ENCODE data around the gene IL4R. TPM values are rescaled to one million over a fixed set of nuclear protein-coding genes. Genes with fewer than 3 reads are reported as not detected.

Gene IL4R
- total RNA-seq, 1 experiment from 2014 or later = 12.0 TPM

- Histone ChIP-seq H3K4me2 (ENCODE audit: low read depth, low read length, poor library complexity, severe bottlenecking) (no peak overlapping the region), H4K20me1 (ENCODE audit: insufficient read depth, low read depth, low read length) (no peaks in the 10 kb centered on the region), H3K9me2 (replicated peaks; ENCODE audit: insufficient read depth, low read length) (no peaks in the 10 kb centered on the region), H3K4me1 (ENCODE audit: low read length) (peaks cover 5% of the 10 kb centered on the region; the same call in 1 of the 2 replicates), H3K9ac (ENCODE audit: low read length) (no peak overlapping the region), H2AFZ (ENCODE audit: low read length) (no peak overlapping the region), H3K36me3 (ENCODE audit: insufficient read depth, low read length) (no peaks in the 10 kb centered on the region), H3K27me3 (ENCODE audit: low read length) (no peaks in the 10 kb centered on the region), H3K9me3 (ENCODE audit: low read length) (no peaks in the 10 kb centered on the region), H3K4me3 (ENCODE audit: low read length) (no peak overlapping the region), H3K79me2 (ENCODE audit: low read length) (no peaks in the 10 kb centered on the region), H3K27ac (ENCODE audit: low read length) (no peak overlapping the region)
- DNase-seq = no peak
Observed at GRCh38 chr16:27304881-27305745, 8.7 kb upstream of the IL4R start.

- Histone ChIP-seq H3K36me3 (ENCODE audit: insufficient read depth, low read length) (no peaks in the 10 kb centered on the region), H3K79me2 (ENCODE audit: low read length) (no peaks in the 10 kb centered on the region), H3K27ac (ENCODE audit: low read length) (no peak overlapping the region), H3K4me1 (ENCODE audit: low read length) (peaks cover 5% of the 10 kb centered on the region; the same call in 1 of the 2 replicates), H3K27me3 (ENCODE audit: low read length) (no peaks in the 10 kb centered on the region), H3K9me2 (replicated peaks; ENCODE audit: insufficient read depth, low read length) (no peaks in the 10 kb centered on the region), H3K9ac (ENCODE audit: low read length) (no peak overlapping the region), H3K9me3 (ENCODE audit: low read length) (no peaks in the 10 kb centered on the region), H4K20me1 (ENCODE audit: insufficient read depth, low read depth, low read length) (no peaks in the 10 kb centered on the region), H3K4me3 (ENCODE audit: low read length) (no peak overlapping the region), H3K4me2 (ENCODE audit: low read depth, low read length, poor library complexity, severe bottlenecking) (no peak overlapping the region), H2AFZ (ENCODE audit: low read length) (no peak overlapping the region)
- DNase-seq = no peak
Observed at GRCh38 chr16:27305839-27306442, 7.8 kb upstream of the IL4R start.

- Histone ChIP-seq H3K27ac (ENCODE audit: low read length) (no peak overlapping the region), H4K20me1 (ENCODE audit: insufficient read depth, low read depth, low read length) (no peaks in the 10 kb centered on the region), H3K9ac (ENCODE audit: low read length) (no peak overlapping the region), H3K27me3 (ENCODE audit: low read length) (no peaks in the 10 kb centered on the region), H3K9me2 (replicated peaks; ENCODE audit: insufficient read depth, low read length) (no peaks in the 10 kb centered on the region), H3K79me2 (ENCODE audit: low read length) (no peaks in the 10 kb centered on the region), H3K4me3 (ENCODE audit: low read length) (no peak overlapping the region), H3K9me3 (ENCODE audit: low read length) (no peaks in the 10 kb centered on the region), H3K4me2 (ENCODE audit: low read depth, low read length, poor library complexity, severe bottlenecking) (no peak overlapping the region), H3K4me1 (ENCODE audit: low read length) (peaks cover 5% of the 10 kb centered on the region), H3K36me3 (ENCODE audit: insufficient read depth, low read length) (no peaks in the 10 kb centered on the region), H2AFZ (ENCODE audit: low read length) (no peak overlapping the region)
- no peak for DNase-seq
Observed at GRCh38 chr16:27308792-27309191, 5.0 kb upstream of the IL4R start.

- peaks cover 13% of the 10 kb centered on the region for H3K4me1 ChIP-seq (ENCODE audit: low read length)
- no peak overlapping the region for H3K4me2 ChIP-seq (ENCODE audit: low read depth, low read length, poor library complexity, severe bottlenecking)
- no peak for DNase-seq
Observed at GRCh38 chr16:27310576-27311447, 3.0 kb upstream of the IL4R start.

GRCh38 chr16:27311448-27311830 lies 2.3 kb upstream of the IL4R start:
- H4K20me1 ChIP-seq (ENCODE audit: insufficient read depth, low read depth, low read length) = no peaks in the 10 kb centered on the region
- no peak overlapping the region for H2AFZ ChIP-seq (ENCODE audit: low read length)
- no peaks in the 10 kb centered on the region for H3K27me3 ChIP-seq (ENCODE audit: low read length)
- H3K9me2 ChIP-seq (replicated peaks; ENCODE audit: insufficient read depth, low read length) = no peaks in the 10 kb centered on the region
- no peaks in the 10 kb centered on the region for H3K9me3 ChIP-seq (ENCODE audit: low read length)
- no peak for DNase-seq
- peaks cover 13% of the 10 kb centered on the region for H3K4me1 ChIP-seq (ENCODE audit: low read length)
- no peaks in the 10 kb centered on the region for H3K36me3 ChIP-seq (ENCODE audit: insufficient read depth, low read length)
- no peak overlapping the region for H3K27ac ChIP-seq (ENCODE audit: low read length)
- no peaks in the 10 kb centered on the region for H3K79me2 ChIP-seq (ENCODE audit: low read length)
- H3K9ac ChIP-seq (ENCODE audit: low read length) = no peak overlapping the region
- H3K4me2 ChIP-seq (ENCODE audit: low read depth, low read length, poor library complexity, severe bottlenecking) = no peak overlapping the region
- no peak overlapping the region for H3K4me3 ChIP-seq (ENCODE audit: low read length)

More at GRCh38 chr16:27310576-27311447, 3.0 kb upstream of the IL4R start:
- Histone ChIP-seq H3K27me3 (ENCODE audit: low read length) (no peaks in the 10 kb centered on the region), H3K9ac (ENCODE audit: low read length) (no peak overlapping the region), H3K27ac (ENCODE audit: low read length) (no peak overlapping the region), H3K9me2 (replicated peaks; ENCODE audit: insufficient read depth, low read length) (no peaks in the 10 kb centered on the region), H3K36me3 (ENCODE audit: insufficient read depth, low read length) (no peaks in the 10 kb centered on the region), H3K79me2 (ENCODE audit: low read length) (no peaks in the 10 kb centered on the region), H3K9me3 (ENCODE audit: low read length) (no peaks in the 10 kb centered on the region), H2AFZ (ENCODE audit: low read length) (no peak overlapping the region), H4K20me1 (ENCODE audit: insufficient read depth, low read depth, low read length) (no peaks in the 10 kb centered on the region), H3K4me3 (ENCODE audit: low read length) (no peak overlapping the region)

GRCh38 chr16:27311897-27312303 lies 1.9 kb upstream of the IL4R start:
- Histone ChIP-seq H3K9me3 (ENCODE audit: low read length) (no peaks in the 10 kb centered on the region), H3K79me2 (ENCODE audit: low read length) (no peaks in the 10 kb centered on the region), H3K36me3 (ENCODE audit: insufficient read depth, low read length) (no peaks in the 10 kb centered on the region), H3K9ac (ENCODE audit: low read length) (no peak overlapping the region), H3K27me3 (ENCODE audit: low read length) (no peaks in the 10 kb centered on the region), H4K20me1 (ENCODE audit: insufficient read depth, low read depth, low read length) (peaks cover under 1% of the 10 kb centered on the region; the same call in 1 of the 2 replicates), H3K4me3 (ENCODE audit: low read length) (no peak overlapping the region), H3K4me1 (ENCODE audit: low read length) (peaks cover 13% of the 10 kb centered on the region), H3K4me2 (ENCODE audit: low read depth, low read length, poor library complexity, severe bottlenecking) (no peak overlapping the region), H2AFZ (ENCODE audit: low read length) (no peak overlapping the region), H3K9me2 (replicated peaks; ENCODE audit: insufficient read depth, low read length) (no peaks in the 10 kb centered on the region), H3K27ac (ENCODE audit: low read length) (no peak overlapping the region)
- DNase-seq = no peak

GRCh38 chr16:27312580-27313421 lies 973 bp upstream of the IL4R start:
- Histone ChIP-seq H3K4me3 (ENCODE audit: low read length) (peak overlapping the region; percentile 77), H3K27ac (ENCODE audit: low read length) (no peak overlapping the region), H4K20me1 (ENCODE audit: insufficient read depth, low read depth, low read length) (peaks cover 4% of the 10 kb centered on the region; the same call in 1 of the 2 replicates), H3K79me2 (ENCODE audit: low read length) (no peaks in the 10 kb centered on the region), H3K4me1 (ENCODE audit: low read length) (peaks cover 14% of the 10 kb centered on the region), H3K9me3 (ENCODE audit: low read length) (no peaks in the 10 kb centered on the region), H2AFZ (ENCODE audit: low read length) (0 out of 2 replicates have a peak overlapping the region, but pooled peaks have one; percentile 79), H3K9me2 (replicated peaks; ENCODE audit: insufficient read depth, low read length) (no peaks in the 10 kb centered on the region), H3K27me3 (ENCODE audit: low read length) (no peaks in the 10 kb centered on the region; the same call in 1 of the 2 replicates), H3K9ac (ENCODE audit: low read length) (peak overlapping the region; percentile 73; the same call in 1 of the 2 replicates), H3K4me2 (ENCODE audit: low read depth, low read length, poor library complexity, severe bottlenecking) (peak overlapping the region; percentile 95), H3K36me3 (ENCODE audit: insufficient read depth, low read length) (no peaks in the 10 kb centered on the region)
- DNase-seq = no peak
